ENCODE data around the gene MED26.

DNA sequence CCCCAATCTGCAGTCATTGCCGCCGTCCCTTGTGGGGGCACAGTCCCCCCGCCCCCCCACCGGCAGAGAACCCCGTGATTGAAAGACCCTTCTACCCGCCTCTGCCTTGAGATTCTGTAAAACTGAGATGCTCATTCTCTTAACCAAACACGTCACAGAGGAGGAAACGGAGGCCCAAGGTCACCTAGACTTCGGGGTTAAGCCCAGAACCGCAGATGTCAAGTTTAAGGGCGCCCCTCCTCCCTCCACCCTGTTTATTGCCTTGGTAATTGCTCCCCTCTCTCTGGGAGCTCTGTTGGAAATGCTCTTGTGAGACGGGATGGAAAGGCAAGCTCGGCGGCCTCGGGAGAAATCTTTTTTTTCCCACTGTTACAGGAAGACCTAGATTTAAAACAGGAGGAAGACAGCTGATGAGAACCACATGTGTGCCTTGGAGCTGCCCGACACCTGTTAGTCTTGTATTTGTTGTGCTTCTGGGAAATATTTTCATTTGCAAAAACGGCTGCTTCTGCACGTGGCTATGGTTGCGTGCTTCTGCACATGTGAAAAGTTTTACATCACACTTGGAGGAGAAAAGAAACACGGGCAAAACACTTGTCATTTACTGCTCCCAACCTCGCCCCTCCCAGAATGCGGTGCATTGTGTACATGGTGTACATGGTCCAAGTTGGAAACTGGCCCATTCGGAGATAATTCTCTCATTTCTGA is 1.1 kb upstream of the MED26 start:
- TF ChIP-seq, protein P1, sequence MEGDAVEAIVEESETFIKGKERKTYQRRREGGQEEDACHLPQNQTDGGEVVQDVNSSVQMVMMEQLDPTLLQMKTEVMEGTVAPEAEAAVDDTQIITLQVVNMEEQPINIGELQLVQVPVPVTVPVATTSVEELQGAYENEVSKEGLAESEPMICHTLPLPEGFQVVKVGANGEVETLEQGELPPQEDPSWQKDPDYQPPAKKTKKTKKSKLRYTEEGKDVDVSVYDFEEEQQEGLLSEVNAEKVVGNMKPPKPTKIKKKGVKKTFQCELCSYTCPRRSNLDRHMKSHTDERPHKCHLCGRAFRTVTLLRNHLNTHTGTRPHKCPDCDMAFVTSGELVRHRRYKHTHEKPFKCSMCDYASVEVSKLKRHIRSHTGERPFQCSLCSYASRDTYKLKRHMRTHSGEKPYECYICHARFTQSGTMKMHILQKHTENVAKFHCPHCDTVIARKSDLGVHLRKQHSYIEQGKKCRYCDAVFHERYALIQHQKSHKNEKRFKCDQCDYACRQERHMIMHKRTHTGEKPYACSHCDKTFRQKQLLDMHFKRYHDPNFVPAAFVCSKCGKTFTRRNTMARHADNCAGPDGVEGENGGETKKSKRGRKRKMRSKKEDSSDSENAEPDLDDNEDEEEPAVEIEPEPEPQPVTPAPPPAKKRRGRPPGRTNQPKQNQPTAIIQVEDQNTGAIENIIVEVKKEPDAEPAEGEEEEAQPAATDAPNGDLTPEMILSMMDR (IDR thresholded peaks at IDR 0.05) = no peak
- no peak for TF ChIP-seq POLR2A (IDR thresholded peaks at IDR 0.05)
